ENCODE data around the gene TSHR.
A peak's percentile ranks its signal among the peaks of the same experiment; 100 is the strongest.

Gene TSHR

GRCh38 chr14:81193924-81194633 is 238.7 kb downstream of the TSHR start:
- DNase-seq: peak; percentile 54
